Activated CD4-positive, alpha-beta memory T cell treated with anti-CD3 and anti-CD28 coated beads for 36 hours (primary cell): ENCODE data around the gene CCDC185. TPM values are rescaled to one million over a fixed set of nuclear protein-coding genes. Genes with fewer than 3 reads are reported as not detected.

Experiments used
- CTCF ChIA-PET: fragments of 350-600 bp; sonication (Branson Sonifier 250); formaldehyde crosslinking; loops from one replicate; lab custom pipeline; 2021; ENCODE audit warnings: antibody characterized with exemption, inconsistent platforms; lab: Charles Lee
- POLR2A ChIA-PET: fragments of 350-600 bp; sonication (Branson Sonifier 250); formaldehyde crosslinking; loops from one replicate; lab custom pipeline; 2021; ENCODE audit warnings: antibody characterized with exemption; lab: Charles Lee
- DNase-seq: peaks from one replicate; pipeline ENCODE4 v3.0.0-alpha.2; 2020
- H3K27ac Mint-ChIP-seq: one replicate; pipeline ENCODE4 v1.8.0; 2021; ENCODE audit warnings: mixed read lengths
- H3K27me3 Mint-ChIP-seq: one replicate; pipeline ENCODE4 v1.8.0; 2021; ENCODE audit warnings: mixed read lengths
- H3K36me3 Mint-ChIP-seq: one replicate; pipeline ENCODE4 v1.8.0; 2021; ENCODE audit warnings: mixed read lengths
- H3K4me1 Mint-ChIP-seq: one replicate; pipeline ENCODE4 v1.8.0; 2021; ENCODE audit warnings: low read depth, mixed read lengths
- H3K4me3 Mint-ChIP-seq: one replicate; pipeline ENCODE4 v1.8.0; 2021; ENCODE audit warnings: mild to moderate bottlenecking, mixed read lengths
- H3K9me3 Mint-ChIP-seq: one replicate; pipeline ENCODE4 v1.8.0; 2021; ENCODE audit warnings: mixed read lengths
- intact Hi-C: fragments of 100-400 bp; cut with micrococcal nuclease; formaldehyde crosslinking; loops from one replicate; pipeline ENCODE4 v1.15.1; 2023
- total RNA-seq, 2 experiments: library from RNA; stranded (reverse); gene quantifications; one replicate each; pipeline ENCODE4 v1.2.3, GENCODE V29; 2021

Gene CCDC185
- total RNA-seq, 2 experiments from 2014 or later: not detected

DNA sequence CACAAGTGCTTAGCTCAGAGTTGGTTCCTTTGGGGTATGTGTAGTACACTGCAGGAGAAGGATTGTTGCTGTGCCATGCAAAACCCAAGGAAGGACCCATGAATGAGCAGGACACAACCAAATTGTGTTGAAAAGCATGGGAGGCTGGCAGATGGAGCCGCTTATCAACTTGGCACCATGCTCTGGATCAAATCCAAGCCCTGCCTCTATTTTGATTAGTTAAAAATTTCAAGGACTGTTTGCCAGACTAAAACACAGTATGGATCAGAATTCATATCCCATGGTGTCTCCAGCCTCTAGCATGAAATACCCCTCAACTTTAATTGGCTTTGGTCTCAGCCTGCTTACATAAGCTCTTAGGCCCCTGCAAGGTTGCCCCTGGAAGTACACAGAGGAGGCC lies 27.8 kb downstream of the CCDC185 start:
- H3K4me1 Mint-ChIP-seq: no peaks in the 10 kb centered on the region
- no peak for DNase-seq
- POLR2A ChIA-PET: no interaction called here
- no peak overlapping the region for H3K27ac Mint-ChIP-seq
- CTCF ChIA-PET: no interaction called here
- H3K36me3 Mint-ChIP-seq: no peaks in the 10 kb centered on the region
- no peaks in the 10 kb centered on the region for H3K27me3 Mint-ChIP-seq
- no peaks in the 10 kb centered on the region for H3K9me3 Mint-ChIP-seq
- no peak overlapping the region for H3K4me3 Mint-ChIP-seq
- intact Hi-C loops: no loop called here

DNA sequence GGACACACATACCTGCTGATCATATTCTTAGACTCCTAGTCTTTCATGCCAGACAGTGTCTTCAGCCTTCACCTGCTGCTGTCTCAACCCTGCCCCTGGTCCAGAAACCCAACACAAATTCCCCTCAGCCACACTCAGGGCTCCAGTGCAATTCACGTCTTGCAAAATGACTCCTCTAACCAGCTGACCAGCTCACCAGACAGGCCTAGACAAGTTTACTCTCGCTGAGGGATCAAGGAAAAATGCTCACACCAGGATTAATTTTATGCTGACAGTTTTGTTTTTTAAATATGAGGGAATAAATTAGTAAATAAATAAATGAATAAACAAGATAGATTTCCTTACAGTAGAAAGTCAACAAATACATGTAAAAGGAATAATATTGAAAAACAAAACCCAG lies 28.5 kb downstream of the CCDC185 start:
- intact Hi-C loops: no loop called here
- Mint-ChIP-seq H3K36me3 (no peaks in the 10 kb centered on the region), H3K27me3 (no peaks in the 10 kb centered on the region), H3K4me3 (no peak overlapping the region), H3K9me3 (no peaks in the 10 kb centered on the region), H3K27ac (no peak overlapping the region), H3K4me1 (no peaks in the 10 kb centered on the region)
- CTCF ChIA-PET: no interaction called here
- no peak for DNase-seq
- POLR2A ChIA-PET: no interaction called here

DNA sequence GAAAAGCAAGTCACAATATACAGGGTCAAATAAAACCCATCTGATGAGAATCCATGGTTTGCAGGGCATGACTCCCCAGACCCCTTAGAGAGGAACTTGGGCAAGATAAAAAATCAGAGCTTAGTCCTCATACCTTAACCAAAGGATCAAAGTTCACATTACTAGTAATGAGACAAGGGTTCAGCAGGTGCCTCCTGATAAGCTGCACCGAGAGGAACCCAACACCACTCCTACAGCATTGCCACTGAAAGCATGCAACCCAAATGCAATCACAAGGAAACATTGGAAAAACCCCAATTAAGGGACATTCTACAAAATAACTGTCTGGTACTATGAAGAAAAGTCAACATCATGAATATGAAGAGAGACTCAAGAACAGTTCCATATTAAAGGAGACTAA lies 29.7 kb downstream of the CCDC185 start:
- Mint-ChIP-seq H3K4me3 (no peak overlapping the region), H3K27ac (no peak overlapping the region), H3K9me3 (no peaks in the 10 kb centered on the region), H3K4me1 (peaks cover 3% of the 10 kb centered on the region), H3K36me3 (no peaks in the 10 kb centered on the region), H3K27me3 (no peaks in the 10 kb centered on the region)
- no peak for DNase-seq
- intact Hi-C loops: no loop called here
- ChIA-PET POLR2A (no interaction called here), CTCF (no interaction called here)

DNA sequence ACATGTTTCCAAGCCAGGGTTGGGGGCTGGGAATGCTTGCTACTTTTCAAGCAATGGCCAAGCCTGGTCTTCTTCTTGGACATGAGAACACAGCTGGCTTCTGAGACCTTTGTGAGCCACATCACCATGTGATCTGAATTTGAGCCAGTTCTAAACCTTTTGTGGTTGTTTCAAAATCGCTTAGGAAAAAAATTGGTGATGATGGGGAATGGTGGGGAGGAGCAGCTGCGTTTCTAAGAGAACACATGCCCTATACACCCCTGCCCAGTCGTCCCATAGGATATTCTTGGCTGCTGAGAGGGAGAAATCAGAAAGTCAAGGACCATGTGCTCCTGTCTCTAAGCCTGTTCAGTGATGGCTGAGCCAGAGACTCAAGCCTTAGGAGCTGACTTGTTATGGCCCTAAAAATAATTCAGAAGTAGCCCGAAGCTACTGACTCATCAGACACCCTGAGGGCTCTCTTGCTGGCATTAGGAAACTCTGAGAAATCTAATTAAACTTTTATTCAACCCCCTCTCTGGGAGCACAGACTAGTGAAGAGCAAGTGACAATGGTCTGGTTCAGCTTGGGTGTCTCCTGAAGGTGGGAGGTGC lies 30.5 kb downstream of the CCDC185 start:
- H3K27ac Mint-ChIP-seq: no peak overlapping the region
- intact Hi-C loops: no loop called here
- POLR2A ChIA-PET: no interaction called here

DNA sequence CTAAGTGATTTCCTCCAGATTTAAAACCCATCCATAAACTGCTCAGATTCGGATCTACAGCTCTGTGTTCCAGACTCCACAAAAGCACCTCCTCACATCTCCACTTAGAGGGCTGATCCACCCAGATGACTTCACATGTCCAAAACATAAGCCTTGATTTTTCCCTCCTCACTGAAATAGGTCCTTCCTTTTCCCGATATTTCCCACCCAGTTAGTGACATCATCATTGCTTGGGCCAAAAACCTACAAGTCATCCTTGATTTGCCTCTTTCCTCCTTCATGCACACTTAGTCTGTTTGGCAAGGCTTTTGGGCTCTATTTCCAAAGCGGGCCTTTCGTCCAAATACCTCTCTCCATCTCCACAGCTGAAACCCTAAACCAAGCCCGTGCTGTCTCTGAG lies 32.3 kb downstream of the CCDC185 start:
- ChIA-PET POLR2A (no interaction called here), CTCF (no interaction called here)
- no peak overlapping the region for H3K27ac Mint-ChIP-seq
- peaks cover 5% of the 10 kb centered on the region for H3K9me3 Mint-ChIP-seq
- no peaks in the 10 kb centered on the region for H3K27me3 Mint-ChIP-seq
- H3K4me1 Mint-ChIP-seq: peaks cover 3% of the 10 kb centered on the region
- no peaks in the 10 kb centered on the region for H3K36me3 Mint-ChIP-seq
- no peak overlapping the region for H3K4me3 Mint-ChIP-seq
- intact Hi-C loops: no loop called here
- no peak for DNase-seq

More for the DNA sequence above, 30.5 kb downstream of the CCDC185 start:
- no peaks in the 10 kb centered on the region for H3K36me3 Mint-ChIP-seq
- CTCF ChIA-PET: no interaction called here
- peaks cover 5% of the 10 kb centered on the region for H3K9me3 Mint-ChIP-seq
- DNase-seq: no peak
- H3K4me1 Mint-ChIP-seq: peaks cover 3% of the 10 kb centered on the region
- no peaks in the 10 kb centered on the region for H3K27me3 Mint-ChIP-seq
- no peak overlapping the region for H3K4me3 Mint-ChIP-seq

DNA sequence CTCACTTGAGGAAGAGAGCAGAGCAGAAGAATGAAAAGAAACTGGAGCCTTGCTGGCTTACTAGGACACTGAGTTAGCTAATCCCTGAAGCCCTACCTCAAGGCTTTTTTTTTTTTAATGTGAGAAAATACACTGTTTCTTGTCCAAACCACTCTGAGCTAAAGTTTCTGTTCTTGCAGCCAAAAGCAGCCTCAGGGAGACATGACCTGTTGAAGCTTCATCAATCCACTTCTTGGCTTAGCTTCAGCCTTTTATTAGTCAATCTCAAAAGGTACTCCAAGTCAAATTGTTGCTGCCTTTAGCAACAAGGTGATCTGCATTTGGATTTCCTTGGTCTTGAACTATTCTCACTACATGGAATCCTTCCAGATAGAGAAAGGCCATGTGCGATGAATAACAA lies 33.7 kb downstream of the CCDC185 start:
- ChIA-PET CTCF (no interaction called here), POLR2A (no interaction called here)
- Mint-ChIP-seq H3K4me3 (no peak overlapping the region), H3K36me3 (no peaks in the 10 kb centered on the region), H3K27ac (no peak overlapping the region), H3K9me3 (peaks cover 5% of the 10 kb centered on the region), H3K27me3 (no peaks in the 10 kb centered on the region), H3K4me1 (peaks cover 3% of the 10 kb centered on the region)
- intact Hi-C loops: no loop called here
- no peak for DNase-seq

DNA sequence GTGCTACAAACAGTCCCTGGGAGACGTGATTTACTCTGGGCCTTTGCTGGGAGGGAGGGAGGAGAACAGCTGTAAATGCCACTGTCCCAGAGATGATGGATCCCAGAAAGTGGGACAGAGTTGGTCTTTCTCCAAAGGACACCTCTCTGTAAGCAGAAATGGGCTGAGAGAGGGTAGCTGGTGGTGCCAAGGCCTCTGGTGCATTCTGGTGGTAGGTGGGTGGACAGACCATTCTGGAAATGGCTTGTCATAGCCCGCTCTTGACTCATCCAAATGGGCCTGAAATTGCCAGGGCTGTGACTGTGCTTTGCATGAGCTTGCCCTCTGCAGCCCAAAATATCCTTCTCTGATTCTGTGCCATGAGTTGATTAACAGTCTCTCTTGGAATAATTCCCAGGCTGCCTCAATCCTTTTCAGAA lies 36.1 kb downstream of the CCDC185 start:
- intact Hi-C loops: no loop called here
- Mint-ChIP-seq H3K4me1 (peaks cover 3% of the 10 kb centered on the region), H3K4me3 (no peak overlapping the region), H3K36me3 (no peaks in the 10 kb centered on the region), H3K9me3 (peaks cover 5% of the 10 kb centered on the region), H3K27me3 (no peaks in the 10 kb centered on the region), H3K27ac (no peak overlapping the region)
- ChIA-PET POLR2A (no interaction called here), CTCF (no interaction called here)
- DNase-seq: no peak

DNA sequence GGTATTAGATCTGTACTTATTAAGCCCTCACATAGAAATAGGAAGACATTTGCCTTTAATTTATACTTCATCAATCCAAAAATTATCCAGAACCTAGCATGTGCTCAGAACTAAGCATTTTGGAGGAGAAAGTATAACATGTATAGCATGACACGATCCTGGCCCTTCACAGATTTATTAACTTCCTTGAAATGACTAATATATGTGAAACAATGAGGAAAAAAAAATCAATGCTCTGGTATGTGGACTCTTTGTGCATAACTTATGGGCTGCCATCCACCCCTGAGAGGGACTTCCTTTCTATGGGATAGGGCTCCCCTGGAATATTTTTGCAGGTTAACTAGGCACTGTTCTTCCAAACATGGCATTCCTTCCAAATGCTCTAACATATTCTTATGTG lies 36.6 kb downstream of the CCDC185 start:
- DNase-seq: no peak
- ChIA-PET POLR2A (no interaction called here), CTCF (no interaction called here)
- Mint-ChIP-seq H3K36me3 (no peaks in the 10 kb centered on the region), H3K27me3 (no peaks in the 10 kb centered on the region), H3K27ac (no peak overlapping the region), H3K4me3 (no peak overlapping the region), H3K9me3 (peaks cover 5% of the 10 kb centered on the region), H3K4me1 (peaks cover 3% of the 10 kb centered on the region)
- intact Hi-C loops: no loop called here

DNA sequence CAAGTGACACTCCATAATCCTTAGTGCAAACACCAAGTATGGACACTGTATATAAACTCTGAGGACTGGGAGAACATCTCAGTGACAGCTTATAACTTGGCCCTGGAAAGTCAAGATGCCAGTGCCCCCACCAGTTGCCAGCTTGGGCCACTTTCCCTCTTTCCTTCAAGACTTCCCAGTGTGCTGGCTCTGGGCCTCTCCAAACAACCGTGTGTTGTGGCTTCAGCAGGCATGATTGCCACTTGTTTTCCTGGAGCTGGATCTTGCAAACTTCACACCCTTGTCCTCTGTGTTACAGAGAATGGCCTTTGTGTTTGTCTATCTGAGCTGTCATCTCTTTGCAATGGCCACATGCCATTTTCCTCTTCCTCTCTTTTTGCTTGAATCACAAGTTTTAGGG lies 37.0 kb downstream of the CCDC185 start:
- Mint-ChIP-seq H3K9me3 (peaks cover 5% of the 10 kb centered on the region), H3K36me3 (no peaks in the 10 kb centered on the region), H3K4me1 (peaks cover 3% of the 10 kb centered on the region), H3K27ac (no peak overlapping the region), H3K4me3 (no peak overlapping the region), H3K27me3 (no peaks in the 10 kb centered on the region)
- intact Hi-C loops: no loop called here
- DNase-seq: no peak
- ChIA-PET POLR2A (no interaction called here), CTCF (no interaction called here)

DNA sequence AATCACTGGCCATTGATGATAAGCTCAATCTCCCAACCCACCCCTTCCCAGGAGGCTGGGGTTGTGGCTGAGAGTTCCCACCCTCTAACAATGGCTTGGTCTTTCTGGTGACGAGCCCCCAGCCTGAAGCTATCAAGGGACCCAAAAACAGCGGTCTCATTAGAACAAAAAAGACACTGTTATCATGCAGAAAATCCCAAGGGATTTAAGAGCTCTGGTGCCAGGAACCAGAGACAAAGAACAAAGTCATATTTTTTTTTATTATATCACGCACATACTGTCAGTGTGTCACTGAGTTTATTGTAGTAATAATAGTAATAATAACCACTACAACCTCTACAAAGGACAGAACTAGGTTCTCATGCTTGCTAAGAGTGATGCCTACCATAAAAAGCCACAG lies 43.9 kb downstream of the CCDC185 start:
- ChIA-PET POLR2A (no interaction called here), CTCF (no interaction called here)
- intact Hi-C loops: no loop called here

DNA sequence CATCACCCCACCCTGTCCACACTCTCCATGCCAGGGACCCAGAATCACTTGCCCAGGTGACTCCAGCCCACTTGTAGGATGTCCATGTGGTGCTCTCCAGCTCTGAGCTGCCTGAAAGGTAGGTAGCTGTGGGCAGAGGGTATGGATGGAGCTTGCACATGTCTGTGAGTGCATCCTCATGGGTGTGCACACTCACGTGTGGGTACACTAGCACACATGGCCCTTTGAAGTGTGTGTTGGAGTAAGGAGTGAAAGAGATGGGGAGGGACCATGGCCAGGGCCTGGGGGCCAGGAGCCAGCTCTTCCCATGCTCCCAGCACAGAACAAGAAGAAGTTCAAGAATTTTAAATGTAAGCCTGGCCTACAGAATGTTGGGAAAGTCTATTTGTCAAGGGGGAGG lies 50.2 kb downstream of the CCDC185 start:
- ChIA-PET CTCF (no interaction called here), POLR2A (no interaction called here)
- Mint-ChIP-seq H3K4me1 (no peaks in the 10 kb centered on the region), H3K27me3 (peaks cover 8% of the 10 kb centered on the region), H3K9me3 (peaks cover 22% of the 10 kb centered on the region), H3K4me3 (no peak overlapping the region), H3K36me3 (peaks cover 7% of the 10 kb centered on the region), H3K27ac (no peak overlapping the region)
- no peak for DNase-seq
- intact Hi-C loops: no loop called here

More for the DNA sequence above, 43.9 kb downstream of the CCDC185 start:
- Mint-ChIP-seq H3K4me1 (no peaks in the 10 kb centered on the region), H3K27me3 (peaks cover 3% of the 10 kb centered on the region), H3K9me3 (no peaks in the 10 kb centered on the region), H3K4me3 (no peak overlapping the region), H3K27ac (no peak overlapping the region), H3K36me3 (no peaks in the 10 kb centered on the region)
- DNase-seq: no peak

DNA sequence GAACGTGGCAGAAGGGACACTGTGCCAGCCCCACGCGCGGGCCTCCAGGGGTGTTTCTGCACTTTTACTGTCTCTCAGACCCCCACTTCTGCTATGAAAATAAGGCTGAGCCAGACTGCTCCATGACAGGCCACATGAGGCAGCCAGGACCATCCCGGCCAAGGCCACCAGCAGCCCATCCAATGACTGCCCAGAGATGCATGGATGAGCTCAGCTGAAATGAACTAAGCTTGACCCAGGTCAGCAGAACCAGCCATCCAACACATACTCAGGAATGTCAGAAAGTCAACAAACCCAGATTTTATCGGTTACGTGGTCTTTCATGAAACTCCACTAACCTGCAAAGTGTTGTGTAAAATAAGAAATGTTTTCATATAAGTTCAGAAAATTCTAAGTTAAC lies 51.2 kb downstream of the CCDC185 start:
- Mint-ChIP-seq H3K4me3 (no peak overlapping the region), H3K36me3 (peaks cover 7% of the 10 kb centered on the region), H3K4me1 (no peaks in the 10 kb centered on the region), H3K27ac (no peak overlapping the region), H3K9me3 (peaks cover 22% of the 10 kb centered on the region), H3K27me3 (peaks cover 8% of the 10 kb centered on the region)
- ChIA-PET POLR2A (no interaction called here), CTCF (no interaction called here)
- no peak for DNase-seq
- intact Hi-C loops: no loop called here
